HG03025 (cell line): ENCODE measurements around the gene GBF1.

Source experiments
- ATAC-seq: cut with Tn5 transposase; IDR thresholded peaks from one replicate; pipeline ENCODE4 v1.9.1; 2021; ENCODE audit warnings: mild to moderate bottlenecking, moderate library complexity; ENCODE audit not compliant: unreplicated experiment, low FRiP score

GBF1 gene

DNA sequence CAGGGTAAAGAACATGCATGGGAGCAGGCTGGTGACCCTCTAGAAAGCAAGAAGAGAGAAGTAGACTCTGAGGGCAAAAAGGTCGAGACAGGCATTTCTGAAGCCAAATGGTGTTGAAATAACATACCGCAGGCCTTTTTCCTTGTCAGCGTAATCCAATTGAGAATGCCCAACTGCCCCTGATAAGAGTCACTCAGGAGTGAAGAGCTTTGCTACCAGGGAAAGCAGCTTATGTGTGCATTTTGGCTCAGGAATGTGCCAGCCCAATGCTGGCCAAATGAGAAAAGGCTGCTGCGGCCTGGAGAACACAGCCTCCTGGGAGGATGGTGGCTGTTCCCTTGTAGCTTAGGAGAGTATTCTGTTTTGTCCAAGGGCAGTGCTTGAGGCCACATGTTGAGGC, 88.8 kb downstream of the GBF1 start:
- ATAC-seq: no peak

DNA sequence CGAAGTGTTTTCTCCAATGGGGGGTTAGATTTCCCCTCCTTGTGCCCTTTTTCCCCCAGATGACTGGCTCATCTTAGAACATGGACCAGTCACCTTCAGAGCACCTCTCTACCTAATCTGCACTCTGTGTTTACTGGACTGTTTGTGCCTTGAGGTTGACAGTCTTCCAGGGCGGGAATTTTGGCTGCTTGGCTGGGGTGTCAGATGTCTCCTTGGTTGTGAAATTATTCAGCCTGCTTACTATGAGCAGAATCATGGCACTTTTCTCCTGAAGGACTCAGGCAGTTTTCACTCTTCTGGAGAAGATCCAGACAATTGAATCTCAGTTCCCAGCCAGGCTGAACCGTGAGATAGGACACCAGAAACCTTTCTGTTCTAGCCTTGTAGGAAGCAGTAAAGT, 89.9 kb downstream of the GBF1 start:
- ATAC-seq: no peak

- no peak for ATAC-seq
These were observed 95.8 kb downstream of the GBF1 start for GRCh38 chr10:102341038-102341688.

GRCh38 chr10:102342458-102342857, 97.1 kb downstream of the GBF1 start:
- ATAC-seq: no peak

- no peak for ATAC-seq
These were observed 97.6 kb downstream of the GBF1 start for GRCh38 chr10:102342958-102343357.

DNA sequence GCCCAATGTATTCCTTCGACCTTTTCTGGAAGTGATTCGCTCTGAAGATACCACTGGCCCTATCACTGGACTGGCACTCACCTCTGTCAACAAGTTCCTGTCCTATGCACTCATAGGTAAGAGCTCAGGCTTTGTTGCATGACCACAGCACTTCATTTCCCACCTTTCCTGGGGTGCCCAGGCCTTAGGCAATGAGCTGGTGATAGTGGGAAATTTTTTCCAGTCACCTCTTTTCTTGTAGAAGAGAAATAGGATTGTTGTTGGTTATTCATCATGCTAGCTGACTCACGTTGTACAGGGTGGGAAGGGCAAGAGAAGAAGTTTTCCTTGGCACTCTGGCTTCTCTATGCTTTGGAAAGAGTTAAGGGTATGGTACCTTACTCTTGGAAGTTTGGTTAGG, 98.7 kb downstream of the GBF1 start:
- ATAC-seq: no peak

DNA sequence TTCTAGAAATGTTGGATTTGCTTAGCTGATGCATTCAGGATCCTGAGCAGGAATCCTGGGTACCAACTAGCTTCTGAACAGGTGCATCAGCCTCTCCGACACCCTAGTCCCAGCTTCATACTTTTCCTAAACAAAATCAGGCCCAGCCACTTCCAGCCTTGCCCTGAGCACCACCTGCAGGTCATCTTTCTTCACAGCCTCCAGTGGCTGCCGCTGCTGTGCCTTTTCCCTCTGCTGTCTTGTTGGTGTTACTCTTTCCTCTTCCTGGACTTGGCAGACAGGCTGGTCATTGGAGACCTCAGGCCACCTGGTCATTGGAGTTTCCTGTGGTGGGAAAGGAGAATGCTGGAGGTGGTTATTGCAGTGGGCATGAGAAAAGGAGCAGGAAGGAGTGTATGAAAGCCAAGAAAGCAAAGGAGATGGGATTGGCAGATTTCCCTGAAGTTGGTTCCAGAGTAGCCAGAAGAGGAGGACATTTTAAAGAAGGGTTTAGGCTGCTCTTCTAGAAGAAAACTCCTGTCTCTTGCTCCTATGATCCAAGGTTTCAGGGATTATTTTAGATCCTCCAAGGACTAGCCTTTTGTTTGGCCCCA, 102.0 kb downstream of the GBF1 start:
- ATAC-seq: no peak

- ATAC-seq: no peak
These were observed 106.9 kb downstream of the GBF1 start for GRCh38 chr10:102352066-102352715.

- ATAC-seq: no peak
These were observed 109.1 kb downstream of the GBF1 start for GRCh38 chr10:102354451-102354850.

DNA sequence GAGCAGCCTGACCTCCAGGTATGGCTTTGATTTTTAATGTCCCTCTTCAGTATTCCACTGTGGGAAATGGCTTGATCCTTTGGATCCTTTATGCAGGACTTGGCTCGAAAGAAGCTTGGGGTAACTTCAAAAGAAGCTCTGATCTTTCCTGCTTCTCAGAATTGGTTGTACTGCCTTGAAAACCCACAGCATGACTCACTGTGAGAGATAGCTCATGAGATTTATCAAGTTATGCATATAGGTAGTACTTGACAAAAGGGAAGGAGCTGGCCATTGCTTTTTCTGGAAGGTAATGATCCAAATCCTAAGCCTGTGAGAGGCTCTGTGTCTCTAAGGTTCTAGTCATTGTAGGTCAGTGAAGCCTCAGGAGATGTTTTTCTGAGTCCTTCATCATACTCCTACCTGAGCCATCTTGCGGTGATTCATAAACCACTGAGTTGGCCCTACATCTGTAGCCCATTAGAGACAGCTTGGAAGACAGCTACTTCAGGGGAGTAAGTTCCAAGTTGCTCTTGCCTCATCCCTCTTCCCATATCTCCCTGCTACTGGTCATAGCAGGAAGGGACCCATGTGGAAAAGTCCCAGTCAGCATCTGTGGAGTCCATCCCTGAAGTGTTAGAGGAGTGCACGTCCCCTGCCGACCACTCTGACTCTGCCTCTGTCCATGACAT, 113.5 kb downstream of the GBF1 start:
- ATAC-seq: no peak

- no peak for ATAC-seq
These were observed 122.1 kb downstream of the GBF1 start for GRCh38 chr10:102367441-102367840.

DNA sequence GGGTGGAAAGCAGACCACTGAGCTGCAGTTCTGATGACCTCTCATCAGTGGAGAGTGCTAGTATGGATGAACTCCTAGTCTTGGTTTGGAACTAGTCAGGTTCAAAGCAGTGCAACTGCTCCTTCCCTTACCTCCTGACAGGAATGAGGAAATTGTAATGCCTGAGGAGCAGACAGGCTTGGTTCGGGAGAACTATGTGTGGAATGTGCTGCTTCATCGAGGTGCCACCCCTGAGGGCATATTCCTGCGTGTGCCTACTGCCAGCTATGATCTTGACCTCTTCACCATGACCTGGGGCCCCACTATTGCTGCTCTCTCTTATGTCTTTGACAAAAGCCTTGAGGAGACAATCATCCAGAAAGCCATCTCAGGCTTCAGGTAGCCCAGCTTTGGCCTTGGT, 122.7 kb downstream of the GBF1 start:
- no peak for ATAC-seq

DNA sequence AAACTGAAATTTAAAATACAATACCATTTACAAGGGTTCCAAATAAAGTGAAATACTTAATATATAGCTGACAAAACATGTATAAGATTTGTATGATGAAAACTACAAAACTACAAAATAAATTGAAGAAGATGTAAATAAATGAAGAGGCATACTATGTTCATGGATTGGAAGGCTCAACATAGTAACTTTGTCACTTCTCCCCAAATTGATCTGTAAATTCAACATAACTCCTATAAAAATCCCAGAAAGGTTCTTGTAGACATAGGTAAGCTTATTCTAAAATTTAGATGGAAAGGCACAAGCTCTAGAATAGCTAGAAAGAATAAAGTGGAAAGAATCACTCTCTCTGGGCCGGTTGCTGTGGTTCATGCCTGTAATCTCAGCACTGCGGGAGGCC, 126.0 kb downstream of the GBF1 start:
- no peak for ATAC-seq

GRCh38 chr10:102375250-102375649, 129.9 kb downstream of the GBF1 start:
- ATAC-seq: no peak

GRCh38 chr10:102375867-102376266, 130.5 kb downstream of the GBF1 start:
- ATAC-seq: no peak

DNA sequence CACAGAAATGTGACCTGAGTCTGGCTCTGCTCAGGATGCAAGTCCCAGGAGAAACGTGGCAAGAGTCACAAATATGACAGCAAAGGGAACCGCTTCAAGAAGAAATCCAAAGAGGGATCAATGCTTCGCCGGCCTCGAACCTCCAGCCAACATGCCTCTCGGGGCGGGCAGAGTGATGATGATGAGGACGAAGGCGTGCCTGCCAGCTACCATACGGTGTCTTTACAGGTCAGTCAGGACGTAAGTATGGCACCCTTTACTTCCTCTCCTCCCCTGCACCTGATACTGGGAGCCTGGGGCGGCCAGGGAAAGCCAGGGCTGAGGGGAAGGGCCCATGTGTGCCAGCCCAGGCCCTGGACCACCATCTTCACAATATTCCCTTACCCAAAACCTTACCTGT, 131.6 kb downstream of the GBF1 start:
- ATAC-seq: no peak

GRCh38 chr10:102379383-102379782, 134.1 kb downstream of the GBF1 start:
- no peak for ATAC-seq

DNA sequence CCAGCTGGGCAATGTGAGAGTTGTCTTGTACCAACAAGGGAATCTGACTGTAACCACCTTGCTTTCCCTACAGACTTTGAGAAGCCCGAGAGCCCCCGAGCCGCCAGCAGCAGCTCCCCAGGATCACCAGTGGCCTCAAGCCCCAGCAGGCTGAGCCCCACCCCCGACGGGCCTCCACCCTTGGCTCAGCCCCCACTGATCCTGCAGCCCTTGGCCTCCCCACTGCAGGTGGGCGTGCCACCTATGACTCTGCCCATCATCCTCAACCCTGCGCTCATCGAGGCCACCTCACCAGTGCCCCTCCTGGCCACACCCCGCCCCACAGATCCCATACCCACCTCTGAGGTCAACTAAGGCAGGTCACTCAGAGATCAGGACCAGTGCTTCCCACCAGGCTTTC, 136.7 kb downstream of the GBF1 start:
- no peak for ATAC-seq

DNA sequence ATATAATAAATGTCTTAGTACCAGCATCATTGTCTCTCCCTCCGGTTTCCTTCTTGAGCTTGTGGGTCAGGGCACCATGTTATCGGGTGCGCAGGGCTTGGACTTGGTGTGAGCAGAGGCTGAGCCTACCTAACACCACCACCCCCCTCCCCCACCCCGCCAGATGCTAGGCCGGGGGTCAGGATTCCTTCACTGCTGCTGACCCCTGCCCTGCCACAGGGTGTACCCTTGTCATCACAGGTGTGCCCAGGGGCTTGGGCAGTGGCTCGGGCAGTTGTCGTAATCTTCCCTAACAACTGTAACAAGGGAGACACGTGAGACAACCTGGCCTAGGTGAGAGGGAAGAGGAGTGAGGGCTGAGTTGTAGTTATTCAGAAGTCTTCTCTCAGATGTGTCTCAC, 137.5 kb downstream of the GBF1 start:
- ATAC-seq: no peak

GRCh38 chr10:102384053-102384452, 138.7 kb downstream of the GBF1 start:
- ATAC-seq: no peak

- no peak for ATAC-seq
These were observed 139.5 kb downstream of the GBF1 start for GRCh38 chr10:102384606-102385429.
